Stimulated activated CD4-positive, alpha-beta T cell treated with anti-CD3 and anti-CD28 coated beads, Interleukin-12 subunit alpha, Interleukin-12 subunit beta, amount 100 ng/mL, for 4 hours (primary cell): ENCODE results near the gene SPATA4.

Experiments
- DNase-seq: peaks from one replicate; pipeline ENCODE4 v3.0.0-alpha.2; 2020

SPATA4 gene

DNA sequence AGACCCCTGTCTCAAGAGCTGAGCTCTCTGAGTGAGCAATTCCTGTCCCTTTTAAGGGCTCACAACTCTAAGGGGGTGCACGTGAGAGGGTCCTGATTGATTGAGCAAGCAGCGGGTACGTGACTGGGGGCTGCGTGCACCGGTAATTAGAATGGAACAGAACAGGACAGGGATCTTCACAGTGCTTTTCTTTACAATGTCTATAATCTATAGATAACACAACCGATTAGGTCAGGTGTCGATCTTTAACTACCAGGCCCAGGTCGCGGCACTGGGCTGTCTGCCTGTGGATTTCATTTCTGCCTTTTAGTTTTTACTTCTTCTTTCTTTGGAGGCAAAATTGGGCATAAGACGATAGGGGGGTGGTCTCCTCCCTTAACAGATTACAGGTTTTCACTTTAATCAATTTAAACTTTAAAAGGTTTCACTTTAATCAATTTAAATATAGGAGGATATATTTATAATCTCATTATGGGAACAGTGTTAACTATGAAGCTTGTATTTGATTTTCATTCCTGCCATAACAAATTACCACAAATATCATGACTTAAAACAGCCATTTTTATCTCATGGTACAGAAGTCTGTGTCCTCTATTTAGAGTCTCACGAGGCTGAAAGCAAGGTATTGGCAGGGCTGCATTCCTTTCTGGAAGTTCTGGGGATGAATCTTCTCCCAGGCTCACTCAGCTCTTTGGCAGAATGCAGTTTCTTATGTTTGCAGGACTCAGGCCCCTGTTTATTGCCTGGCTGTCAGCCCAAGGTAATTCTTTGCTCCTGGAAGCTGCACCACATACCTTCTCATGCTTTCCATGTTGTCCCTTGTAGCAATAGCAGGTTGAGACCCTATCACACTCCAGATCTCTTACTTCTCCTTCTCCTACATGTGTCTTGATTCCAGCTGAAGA is 5.2 kb downstream of the SPATA4 start:
- no peak for DNase-seq

- DNase-seq: no peak
Measured at GRCh38 chr4:176188654-176189053, 6.7 kb downstream of the SPATA4 start.

DNA sequence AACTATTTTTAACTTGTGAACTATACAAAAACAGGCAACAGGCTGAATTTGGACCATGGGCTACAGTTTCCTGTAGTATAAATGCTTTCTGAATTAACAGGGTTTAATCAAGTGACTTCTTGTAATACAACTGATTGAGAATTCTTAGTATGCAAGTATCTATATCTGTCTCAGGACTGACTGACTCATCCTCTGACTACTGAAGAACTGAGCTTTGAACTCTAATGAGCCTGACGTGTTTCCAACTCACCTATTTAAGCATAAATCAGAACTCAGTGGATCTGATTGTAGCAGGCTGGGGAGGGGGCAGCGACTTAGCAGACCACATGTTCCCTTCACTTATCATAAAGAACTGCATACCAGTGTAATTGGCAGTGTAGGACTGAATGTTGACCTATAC is 7.8 kb downstream of the SPATA4 start:
- no peak for DNase-seq

GRCh38 chr4:176186671-176187395 is 8.6 kb downstream of the SPATA4 start:
- no peak for DNase-seq

DNA sequence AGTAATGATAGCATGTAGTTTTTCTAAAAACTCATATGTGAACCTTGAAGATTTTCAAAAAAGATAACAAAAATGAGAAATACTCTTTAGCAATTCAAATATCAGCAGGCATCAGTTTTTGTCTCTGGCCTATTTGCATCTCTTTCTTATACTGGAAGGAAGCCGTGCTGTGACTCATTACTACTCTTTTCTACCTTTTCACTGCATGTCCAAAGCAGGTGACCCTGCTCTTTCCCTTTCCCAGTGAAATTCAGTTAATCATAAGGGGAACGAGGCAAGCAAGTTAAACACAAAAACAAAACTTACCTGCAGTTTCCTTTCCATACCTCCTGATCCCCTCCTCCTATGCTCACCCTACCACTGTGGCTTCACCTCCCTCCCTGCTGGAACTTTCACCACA is 9.3 kb downstream of the SPATA4 start:
- no peak for DNase-seq

- DNase-seq: no peak
Measured at GRCh38 chr4:176185051-176185450, 10.3 kb downstream of the SPATA4 start.

- no peak for DNase-seq
Measured at GRCh38 chr4:176163041-176163440, 32.3 kb downstream of the SPATA4 start.

DNA sequence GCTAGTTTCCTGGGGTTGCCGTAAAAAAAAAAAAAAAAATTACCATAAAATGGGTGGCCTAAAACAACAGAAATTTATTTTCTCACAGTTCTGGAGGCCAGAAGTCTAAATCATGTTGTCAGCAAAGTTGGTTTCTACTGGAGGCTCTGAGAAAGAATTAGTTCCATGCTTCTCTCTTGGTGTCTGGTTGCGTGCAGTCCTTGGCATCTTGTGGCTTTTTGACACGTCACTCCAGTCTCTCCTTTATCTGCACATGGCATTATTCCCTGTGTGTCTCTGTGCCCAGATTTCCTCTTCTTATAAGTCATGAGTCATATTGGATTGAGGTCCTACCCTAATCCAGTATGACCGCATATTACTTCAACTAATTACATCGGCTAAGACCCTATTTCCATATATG is 38.7 kb downstream of the SPATA4 start:
- DNase-seq: no peak

GRCh38 chr4:176153124-176153523 is 42.3 kb downstream of the SPATA4 start:
- no peak for DNase-seq

GRCh38 chr4:176150704-176151103 is 44.7 kb downstream of the SPATA4 start:
- no peak for DNase-seq

DNA sequence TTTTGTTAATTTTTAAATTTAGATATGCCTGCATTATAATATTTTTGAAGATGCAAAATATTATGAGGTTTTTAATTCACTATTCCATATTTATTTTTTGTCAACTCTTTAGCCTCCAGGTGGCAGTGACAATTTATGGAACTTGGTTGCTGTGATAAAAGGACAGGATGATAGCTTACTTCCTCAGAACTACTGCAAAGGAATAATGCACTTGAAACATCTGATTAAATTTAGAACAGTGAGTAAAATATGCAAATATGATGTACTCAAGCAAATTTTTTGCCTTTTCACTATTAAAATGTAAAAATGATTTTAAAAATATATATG is 45.1 kb downstream of the SPATA4 start:
- no peak for DNase-seq

DNA sequence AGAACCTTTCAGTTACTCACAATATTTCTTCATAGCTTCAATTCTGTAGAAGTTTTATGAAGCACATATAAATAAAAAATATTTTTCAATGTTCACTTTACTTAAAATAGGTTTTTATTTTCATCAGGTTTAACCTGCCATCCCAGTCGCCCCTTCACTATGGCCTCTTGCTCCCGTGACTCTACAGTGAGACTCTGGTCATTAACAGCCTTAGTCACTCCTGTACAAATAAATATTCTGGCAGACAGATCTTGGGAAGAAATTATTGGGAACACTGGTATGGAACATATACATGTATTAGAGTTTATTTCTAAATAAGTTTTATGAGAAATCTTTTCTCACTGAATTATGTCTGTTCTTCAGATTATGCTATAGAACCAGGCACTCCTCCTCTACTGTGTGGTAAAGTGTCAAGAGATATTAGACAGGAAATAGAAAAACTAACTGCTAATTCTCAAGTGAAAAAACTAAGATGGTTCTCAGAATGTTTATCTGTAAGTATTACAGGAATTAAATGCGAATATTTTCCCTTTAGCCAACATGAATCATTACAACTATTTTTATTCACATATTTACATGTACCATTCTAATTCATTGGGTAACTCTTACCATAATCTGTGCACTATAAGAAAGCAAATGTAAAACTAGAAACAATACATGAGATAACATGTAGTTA is 45.6 kb downstream of the SPATA4 start:
- no peak for DNase-seq

- DNase-seq: no peak
Measured at GRCh38 chr4:176142253-176142652, 53.1 kb downstream of the SPATA4 start.

DNA sequence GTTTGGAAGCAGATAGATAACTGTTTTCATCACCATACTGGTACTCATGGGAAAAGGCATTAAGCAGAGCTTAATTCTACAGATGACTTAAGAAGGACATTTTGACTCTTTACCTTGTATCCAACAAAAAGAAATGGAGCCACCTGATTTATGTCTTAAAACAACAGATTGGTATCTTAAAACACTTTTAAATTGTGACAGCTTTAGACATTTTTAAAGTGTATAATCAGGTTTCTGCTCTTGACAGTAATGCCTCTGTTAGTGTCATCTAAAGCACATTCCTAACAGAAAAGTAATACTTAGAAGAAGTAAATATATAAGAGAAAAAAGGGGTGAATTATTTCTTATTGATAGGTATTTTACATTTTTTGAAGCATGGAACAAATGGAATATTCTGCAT is 55.9 kb downstream of the SPATA4 start:
- no peak for DNase-seq

DNA sequence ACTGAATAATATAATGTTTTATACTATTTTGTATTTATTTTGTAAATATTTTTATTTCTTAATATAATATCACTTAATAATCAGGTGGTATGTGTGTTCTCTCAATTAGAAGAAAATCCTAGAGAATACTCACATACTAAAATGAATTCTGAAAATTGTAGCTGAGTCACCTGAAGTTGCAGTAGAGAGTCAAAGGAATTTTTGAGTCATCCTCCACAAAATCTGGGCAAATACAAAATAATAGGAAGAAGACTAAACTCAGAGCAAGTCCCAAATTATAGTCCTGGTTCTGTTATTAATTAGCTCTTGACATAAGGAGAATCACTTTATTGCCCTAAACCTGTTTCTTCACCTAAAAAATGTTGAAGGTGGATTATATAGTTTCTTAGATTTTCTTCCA is 57.8 kb downstream of the SPATA4 start:
- DNase-seq: no peak

DNA sequence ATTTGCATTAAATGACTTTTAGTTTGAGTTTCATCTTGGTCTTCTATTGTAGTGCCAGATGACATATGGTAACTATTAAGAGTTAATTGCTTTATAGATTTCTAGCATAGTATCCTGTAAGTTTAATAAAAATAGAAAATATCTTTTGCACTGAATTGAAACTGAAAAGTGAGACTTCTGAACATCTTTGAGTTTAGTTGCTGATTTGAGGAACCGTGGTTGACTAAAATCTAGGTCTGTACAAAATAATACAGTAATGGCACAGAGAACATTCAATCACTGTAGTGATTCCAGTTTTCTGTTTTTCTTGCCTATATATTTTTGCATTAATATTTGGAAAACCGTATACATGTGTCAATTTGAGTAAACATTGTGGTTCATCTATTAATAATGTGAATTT is 60.7 kb downstream of the SPATA4 start:
- no peak for DNase-seq
